Fibroblast of villous mesenchyme (primary cell): Measurements from ENCODE around the gene RRAGC. TPM values are rescaled to one million over a fixed set of nuclear protein-coding genes. Genes with fewer than 3 reads are reported as not detected.
"Not testable (repeated sequence)": the region's sequence is repeated elsewhere in the genome, so short reads cannot be mapped to it uniquely, and the experiment has no call there.

ENCODE experiments used
- DNase-seq: peaks from one replicate; pipeline ENCODE4 v3.0.0-alpha.2; 2010; ENCODE audit warnings: low read depth
- H3K4me3 ChIP-seq: 2 replicates; pipeline ENCODE4 v1.5.1; 2011; ENCODE audit warnings: low read depth, mild to moderate bottlenecking, low read length
- CTCF ChIP-seq: IDR thresholded peaks from 2 replicates; pipeline ENCODE4 v1.5.1; 2012; ENCODE audit warnings: low read depth, mild to moderate bottlenecking, low read length; ENCODE audit not compliant: insufficient read depth
- total RNA-seq: library from RNA; depleted of rRNA; stranded (reverse); fragments of >200 nt; gene quantifications from 2 replicates; pipeline ENCODE4 v1.2.3, GENCODE V29; 2012

The RRAGC gene
- total RNA-seq, 1 donor = 21.2 TPM

GRCh38 chr1:38839363-38839762, 20.2 kb downstream of the RRAGC start:
- TF ChIP-seq CTCF = no peak
- no peak overlapping the region for H3K4me3 ChIP-seq
- DNase-seq = no peak

- DNase-seq, H3K4me3 ChIP-seq: not testable (repeated sequence)
Observed at GRCh38 chr1:38836316-38836715, 23.3 kb downstream of the RRAGC start.

GRCh38 chr1:38834937-38835827, 24.4 kb downstream of the RRAGC start:
- H3K4me3 ChIP-seq = no peak overlapping the region
- TF ChIP-seq CTCF = peak; percentile 78
- DNase-seq = peak; percentile 89

- TF ChIP-seq CTCF = no peak
- no peak for DNase-seq
- H3K4me3 ChIP-seq = no peak overlapping the region
Observed at GRCh38 chr1:38834221-38834782, 25.3 kb downstream of the RRAGC start.

GRCh38 chr1:38833146-38833545, 26.4 kb downstream of the RRAGC start:
- H3K4me3 ChIP-seq = no peak overlapping the region
- TF ChIP-seq CTCF = no peak
- no peak for DNase-seq

- no peak for TF ChIP-seq CTCF
- no peak for DNase-seq
Observed at GRCh38 chr1:38832370-38832734, 27.2 kb downstream of the RRAGC start.

GRCh38 chr1:38831731-38832369, 27.7 kb downstream of the RRAGC start:
- DNase-seq = no peak
- TF ChIP-seq CTCF = no peak

More at GRCh38 chr1:38832370-38832734, 27.2 kb downstream of the RRAGC start:
- no peak overlapping the region for H3K4me3 ChIP-seq

More at GRCh38 chr1:38831731-38832369, 27.7 kb downstream of the RRAGC start:
- H3K4me3 ChIP-seq = no peak overlapping the region
